Measurements from ENCODE around the gene USP9X.

Gene USP9X

GRCh38 chrX:41153957-41154356, 68.7 kb downstream of the USP9X start:
- no peaks in the 10 kb centered on the region for H3F3A ChIP-seq (ENCODE audit: low read depth)
- H3K36me3 ChIP-seq (ENCODE audit: insufficient read depth, low read length): peaks cover 61% of the 10 kb centered on the region; the same call in 1 of the 2 replicates
- H3K4me1 ChIP-seq (ENCODE audit: insufficient read depth, low read length, poor library complexity, severe bottlenecking): no peaks in the 10 kb centered on the region
- TF ChIP-seq EZH2phosphoT487 (IDR thresholded peaks at IDR 0.05; ENCODE audit: borderline replicate concordance): no peak
- H3K9me2 ChIP-seq (replicated peaks; ENCODE audit: low read depth, low read length): no peaks in the 10 kb centered on the region
- no peaks in the 10 kb centered on the region for H3K9me3 ChIP-seq (ENCODE audit: insufficient read depth, low read depth, low read length)
- H3K79me2 ChIP-seq (ENCODE audit: insufficient read depth, low read length): no peaks in the 10 kb centered on the region
- H3K4me2 ChIP-seq (ENCODE audit: low read depth, low read length, poor library complexity, severe bottlenecking): no peak overlapping the region
- H4K20me1 ChIP-seq (ENCODE audit: insufficient read depth, low read length, poor library complexity, severe bottlenecking): no peaks in the 10 kb centered on the region
- H3K9ac ChIP-seq (ENCODE audit: low read depth, low read length, poor library complexity, severe bottlenecking): no peak overlapping the region
- no peak overlapping the region for H2AFZ ChIP-seq (ENCODE audit: low read length)
- no peaks in the 10 kb centered on the region for H3K27me3 ChIP-seq (ENCODE audit: insufficient read depth, low read length, poor library complexity, severe bottlenecking)
- no peak overlapping the region for H3K4me3 ChIP-seq (ENCODE audit: low read length, poor library complexity, severe bottlenecking)

- Histone ChIP-seq H3K27me3 (ENCODE audit: insufficient read depth, low read length, poor library complexity, severe bottlenecking) (no peaks in the 10 kb centered on the region), H3K9me2 (replicated peaks; ENCODE audit: low read depth, low read length) (no peaks in the 10 kb centered on the region), H3K9ac (ENCODE audit: low read depth, low read length, poor library complexity, severe bottlenecking) (no peak overlapping the region), H3K9me3 (ENCODE audit: insufficient read depth, low read depth, low read length) (no peaks in the 10 kb centered on the region), H3K4me1 (ENCODE audit: insufficient read depth, low read length, poor library complexity, severe bottlenecking) (no peaks in the 10 kb centered on the region), H3K36me3 (ENCODE audit: insufficient read depth, low read length) (peaks cover 22% of the 10 kb centered on the region; the same call in 1 of the 2 replicates), H3K79me2 (ENCODE audit: insufficient read depth, low read length) (no peaks in the 10 kb centered on the region), H3K4me3 (ENCODE audit: low read length, poor library complexity, severe bottlenecking) (no peak overlapping the region), H3F3A (ENCODE audit: low read depth) (no peaks in the 10 kb centered on the region), H4K20me1 (ENCODE audit: insufficient read depth, low read length, poor library complexity, severe bottlenecking) (no peaks in the 10 kb centered on the region), H3K4me2 (ENCODE audit: low read depth, low read length, poor library complexity, severe bottlenecking) (no peak overlapping the region), H2AFZ (ENCODE audit: low read length) (no peak overlapping the region)
- TF ChIP-seq CTCF (conservative IDR thresholded peaks at IDR 0.05; ENCODE audit: low read length) (no peak), EZH2phosphoT487 (IDR thresholded peaks at IDR 0.05; ENCODE audit: borderline replicate concordance) (no peak)
Observed at GRCh38 chrX:41164449-41164848, 79.2 kb downstream of the USP9X start.

GRCh38 chrX:41167888-41168287, 82.6 kb downstream of the USP9X start:
- no peaks in the 10 kb centered on the region for H3F3A ChIP-seq (ENCODE audit: low read depth)
- no peaks in the 10 kb centered on the region for H4K20me1 ChIP-seq (ENCODE audit: insufficient read depth, low read length, poor library complexity, severe bottlenecking)
- no peak overlapping the region for H2AFZ ChIP-seq (ENCODE audit: low read length)
- peaks cover 39% of the 10 kb centered on the region; the same call in 1 of the 2 replicates for H3K36me3 ChIP-seq (ENCODE audit: insufficient read depth, low read length)
- H3K4me3 ChIP-seq (ENCODE audit: low read length, poor library complexity, severe bottlenecking): no peak overlapping the region
- no peak overlapping the region for H3K4me2 ChIP-seq (ENCODE audit: low read depth, low read length, poor library complexity, severe bottlenecking)
- H3K27me3 ChIP-seq (ENCODE audit: insufficient read depth, low read length, poor library complexity, severe bottlenecking): no peaks in the 10 kb centered on the region
- no peak overlapping the region for H3K9ac ChIP-seq (ENCODE audit: low read depth, low read length, poor library complexity, severe bottlenecking)
- H3K9me2 ChIP-seq (replicated peaks; ENCODE audit: low read depth, low read length): no peaks in the 10 kb centered on the region
- H3K4me1 ChIP-seq (ENCODE audit: insufficient read depth, low read length, poor library complexity, severe bottlenecking): no peaks in the 10 kb centered on the region
- no peaks in the 10 kb centered on the region for H3K9me3 ChIP-seq (ENCODE audit: insufficient read depth, low read depth, low read length)
- TF ChIP-seq EZH2phosphoT487 (IDR thresholded peaks at IDR 0.05; ENCODE audit: borderline replicate concordance): no peak
- TF ChIP-seq CTCF (conservative IDR thresholded peaks at IDR 0.05; ENCODE audit: low read length): no peak
- H3K79me2 ChIP-seq (ENCODE audit: insufficient read depth, low read length): no peaks in the 10 kb centered on the region

GRCh38 chrX:41176263-41176662, 91.0 kb downstream of the USP9X start:
- Histone ChIP-seq H3K4me1 (ENCODE audit: insufficient read depth, low read length, poor library complexity, severe bottlenecking) (peaks cover 7% of the 10 kb centered on the region), H3K27me3 (ENCODE audit: insufficient read depth, low read length, poor library complexity, severe bottlenecking) (no peaks in the 10 kb centered on the region), H3K9ac (ENCODE audit: low read depth, low read length, poor library complexity, severe bottlenecking) (no peak overlapping the region), H3K36me3 (ENCODE audit: insufficient read depth, low read length) (peaks cover 31% of the 10 kb centered on the region; the same call in 1 of the 2 replicates), H2AFZ (ENCODE audit: low read length) (no peak overlapping the region), H4K20me1 (ENCODE audit: insufficient read depth, low read length, poor library complexity, severe bottlenecking) (no peaks in the 10 kb centered on the region), H3F3A (ENCODE audit: low read depth) (no peaks in the 10 kb centered on the region; the same call in 1 of the 2 replicates), H3K9me3 (ENCODE audit: insufficient read depth, low read depth, low read length) (no peaks in the 10 kb centered on the region), H3K4me2 (ENCODE audit: low read depth, low read length, poor library complexity, severe bottlenecking) (no peak overlapping the region), H3K9me2 (replicated peaks; ENCODE audit: low read depth, low read length) (no peaks in the 10 kb centered on the region), H3K4me3 (ENCODE audit: low read length, poor library complexity, severe bottlenecking) (no peak overlapping the region), H3K79me2 (ENCODE audit: insufficient read depth, low read length) (no peaks in the 10 kb centered on the region)
- TF ChIP-seq CTCF (conservative IDR thresholded peaks at IDR 0.05; ENCODE audit: low read length): no peak
- no peak for TF ChIP-seq EZH2phosphoT487 (IDR thresholded peaks at IDR 0.05; ENCODE audit: borderline replicate concordance)
